Neural cell (in vitro differentiated cells): ENCODE results near the gene TRIM56. TPM values are rescaled to one million over a fixed set of nuclear protein-coding genes. Genes with fewer than 3 reads are reported as not detected.

ENCODE experiments used
- H2AFZ ChIP-seq: fragments of 200-600, 300-800 bp; sonication (generic), shearing (Covaris generic); 2 replicates; pipeline ENCODE4 v1.6.0; 2014; ENCODE audit warnings: low read depth, mild to moderate bottlenecking, antibody characterized with exemption, low read length, moderate library complexity
- H3F3A ChIP-seq: fragments of 200-600 bp; shearing (Covaris generic); 2 replicates; pipeline ENCODE4 v1.6.1; 2016; ENCODE audit warnings: mild to moderate bottlenecking, moderate library complexity, mixed read lengths, antibody characterized with exemption, low read length; ENCODE audit not compliant: insufficient read depth, poor library complexity, severe bottlenecking
- H3K27ac ChIP-seq: fragments of 200-600, 300-800 bp; sonication (generic), shearing (Covaris generic); 2 replicates; pipeline ENCODE4 v1.5.1; 2014; ENCODE audit warnings: mild to moderate bottlenecking, low read length, moderate library complexity
- H3K27me3 ChIP-seq: fragments of 300-800, 200-600 bp; sonication (generic), shearing (Covaris generic); 2 replicates; pipeline ENCODE4 v1.6.0; 2014; ENCODE audit warnings: mild to moderate bottlenecking, low read depth, low read length, moderate library complexity; ENCODE audit not compliant: insufficient read depth
- H3K36me3 ChIP-seq: fragments of 300-800, 200-600 bp; sonication (generic), shearing (Covaris generic); 2 replicates; pipeline ENCODE4 v1.5.1; 2014; ENCODE audit warnings: mild to moderate bottlenecking, antibody characterized with exemption, low read length, moderate library complexity; ENCODE audit not compliant: insufficient read depth
- H3K4me2 ChIP-seq: fragments of 300-800, 200-600 bp; sonication (generic), shearing (Covaris generic); 2 replicates; pipeline ENCODE4 v1.6.0; 2014; ENCODE audit warnings: mild to moderate bottlenecking, low read length
- H3K4me3 ChIP-seq: fragments of 300-800, 200-600 bp; sonication (generic), shearing (Covaris generic); 2 replicates; pipeline ENCODE4 v1.5.1; 2014; ENCODE audit warnings: mild to moderate bottlenecking, low read length, moderate library complexity
- H3K79me2 ChIP-seq: fragments of 200-600 bp; shearing (Covaris generic); replicated peaks from 2 replicates; pipeline ENCODE4 v1.6.0; 2014; ENCODE audit warnings: mild to moderate bottlenecking, low read length, moderate library complexity; ENCODE audit not compliant: insufficient read depth
- H3K9ac ChIP-seq: fragments of 300-800, 200-600 bp; sonication (generic), shearing (Covaris generic); 2 replicates; pipeline ENCODE4 v1.6.1; 2016; ENCODE audit warnings: mild to moderate bottlenecking, low read length, mixed read lengths
- H3K9me2 ChIP-seq: fragments of 200-600 bp; shearing (Covaris generic); 2 replicates; pipeline ENCODE4 v1.6.1; 2016; ENCODE audit warnings: mild to moderate bottlenecking, low read length, mixed read lengths; ENCODE audit not compliant: insufficient read depth
- H3K9me3 ChIP-seq: fragments of 200-600, 300-800 bp; sonication (generic), shearing (Covaris generic); 2 replicates; pipeline ENCODE4 v1.6.1; 2016; ENCODE audit warnings: mild to moderate bottlenecking, mixed run types, low read length, moderate library complexity, mixed read lengths
- H4K20me1 ChIP-seq: fragments of 200-600 bp; shearing (Covaris generic); 2 replicates; pipeline ENCODE4 v1.6.1; 2016; ENCODE audit warnings: mild to moderate bottlenecking, mixed run types; ENCODE audit not compliant: insufficient read depth
- EP300 ChIP-seq: fragments of 450-650 bp; conservative IDR thresholded peaks from 2 replicates; pipeline ENCODE4 v1.6.1; 2014; ENCODE audit warnings: antibody characterized with exemption, mild to moderate bottlenecking, moderate library complexity; ENCODE audit not compliant: poor library complexity, severe bottlenecking
- EZH2 ChIP-seq: fragments of 200-600, 300-800 bp; shearing (Covaris generic), sonication (generic); IDR thresholded peaks from 2 replicates; pipeline ENCODE4 v1.6.1; 2014; ENCODE audit warnings: antibody characterized with exemption, low read length, borderline replicate concordance, mild to moderate bottlenecking; ENCODE audit not compliant: insufficient read depth, poor library complexity, severe bottlenecking
- MXI1 ChIP-seq: fragments of 450-650 bp; conservative IDR thresholded peaks from 2 replicates; pipeline ENCODE4 v1.6.1; 2014; ENCODE audit warnings: antibody characterized with exemption, mild to moderate bottlenecking; ENCODE audit not compliant: poor library complexity, severe bottlenecking
- POLR2AphosphoS5 ChIP-seq: IDR thresholded peaks from 2 replicates; pipeline ENCODE4 v1.6.1; 2012
- RAD21 ChIP-seq: fragments of 450-650 bp; conservative IDR thresholded peaks from 2 replicates; pipeline ENCODE4 v1.6.1; 2014; ENCODE audit warnings: antibody characterized with exemption, mild to moderate bottlenecking, moderate library complexity
- REST ChIP-seq: IDR thresholded peaks from 2 replicates; pipeline ENCODE4 v1.6.1; 2012; ENCODE audit warnings: borderline replicate concordance
- SMC3 ChIP-seq: fragments of 450-650 bp; conservative IDR thresholded peaks from 2 replicates; pipeline ENCODE4 v1.6.1; 2014; ENCODE audit warnings: antibody characterized with exemption, mild to moderate bottlenecking, moderate library complexity; ENCODE audit not compliant: poor library complexity
- TAF1 ChIP-seq: IDR thresholded peaks from 2 replicates; pipeline ENCODE4 v1.6.1; 2012; ENCODE audit warnings: low read depth
- polyA plus RNA-seq: library from polyadenylated mRNA; depleted of rRNA; stranded (reverse); fragments of >200 nt; gene quantifications from 2 replicates; pipeline ENCODE4 v1.2.3, GENCODE V29; 2014
- TF ChIP-seq, protein P1 (sequence below): fragments of 450-650 bp; IDR thresholded peaks from 2 replicates; pipeline ENCODE4 v1.5.1; 2014; ENCODE audit warnings: antibody characterized with exemption, mild to moderate bottlenecking, moderate library complexity; ENCODE audit not compliant: poor library complexity, severe bottlenecking

TRIM56 gene
- polyA plus RNA-seq, 1 donor from 2014 or later, result 0.01 TPM

DNA sequence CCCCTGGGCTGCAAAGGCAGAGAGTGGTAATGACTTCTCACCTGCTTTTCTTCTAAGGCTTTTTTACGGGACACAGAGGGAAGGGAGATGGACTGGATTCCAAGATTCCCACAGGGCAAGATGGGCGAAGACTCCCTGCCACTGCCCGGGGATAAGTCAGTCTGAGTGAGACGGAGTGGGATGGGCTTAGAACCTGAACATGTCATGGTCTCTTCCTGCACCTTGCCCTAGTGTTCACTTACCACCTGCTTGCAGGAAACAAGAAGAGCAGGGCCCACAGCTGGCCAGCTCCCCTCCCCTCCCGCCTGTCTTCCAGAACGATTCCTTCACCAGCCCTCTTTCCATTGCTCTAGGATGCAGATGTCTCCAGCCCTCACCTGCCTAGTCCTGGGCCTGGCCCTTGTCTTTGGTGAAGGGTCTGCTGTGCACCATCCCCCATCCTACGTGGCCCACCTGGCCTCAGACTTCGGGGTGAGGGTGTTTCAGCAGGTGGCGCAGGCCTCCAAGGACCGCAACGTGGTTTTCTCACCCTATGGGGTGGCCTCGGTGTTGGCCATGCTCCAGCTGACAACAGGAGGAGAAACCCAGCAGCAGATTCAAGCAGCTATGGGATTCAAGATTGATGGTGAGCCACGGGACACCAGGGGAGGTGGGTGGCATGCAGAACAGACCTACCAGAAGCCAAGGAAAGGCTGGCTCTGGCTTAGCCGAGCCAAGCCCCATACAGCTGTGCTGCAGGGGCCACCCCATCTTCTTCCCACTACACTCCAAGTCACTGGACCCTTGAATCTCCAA, 43.0 kb downstream of the TRIM56 start:
- TF ChIP-seq RAD21, result no peak
- TF ChIP-seq EZH2, result no peak
- no peak for TF ChIP-seq REST
- TF ChIP-seq MXI1, result no peak
- TF ChIP-seq SMC3, result no peak
- TF ChIP-seq EP300, result no peak
- TF ChIP-seq, protein P1, sequence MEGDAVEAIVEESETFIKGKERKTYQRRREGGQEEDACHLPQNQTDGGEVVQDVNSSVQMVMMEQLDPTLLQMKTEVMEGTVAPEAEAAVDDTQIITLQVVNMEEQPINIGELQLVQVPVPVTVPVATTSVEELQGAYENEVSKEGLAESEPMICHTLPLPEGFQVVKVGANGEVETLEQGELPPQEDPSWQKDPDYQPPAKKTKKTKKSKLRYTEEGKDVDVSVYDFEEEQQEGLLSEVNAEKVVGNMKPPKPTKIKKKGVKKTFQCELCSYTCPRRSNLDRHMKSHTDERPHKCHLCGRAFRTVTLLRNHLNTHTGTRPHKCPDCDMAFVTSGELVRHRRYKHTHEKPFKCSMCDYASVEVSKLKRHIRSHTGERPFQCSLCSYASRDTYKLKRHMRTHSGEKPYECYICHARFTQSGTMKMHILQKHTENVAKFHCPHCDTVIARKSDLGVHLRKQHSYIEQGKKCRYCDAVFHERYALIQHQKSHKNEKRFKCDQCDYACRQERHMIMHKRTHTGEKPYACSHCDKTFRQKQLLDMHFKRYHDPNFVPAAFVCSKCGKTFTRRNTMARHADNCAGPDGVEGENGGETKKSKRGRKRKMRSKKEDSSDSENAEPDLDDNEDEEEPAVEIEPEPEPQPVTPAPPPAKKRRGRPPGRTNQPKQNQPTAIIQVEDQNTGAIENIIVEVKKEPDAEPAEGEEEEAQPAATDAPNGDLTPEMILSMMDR, result no peak
- no peak for TF ChIP-seq POLR2AphosphoS5
- TF ChIP-seq TAF1, result no peak
- Histone ChIP-seq H3F3A (no peaks in the 10 kb centered on the region), H3K4me3 (no peak overlapping the region), H3K79me2 (no peaks in the 10 kb centered on the region), H2AFZ (no peak overlapping the region), H3K4me2 (no peak overlapping the region), H3K9ac (no peak overlapping the region), H3K27ac (no peak overlapping the region), H3K27me3 (no peaks in the 10 kb centered on the region), H3K9me2 (no peaks in the 10 kb centered on the region), H3K36me3 (no peaks in the 10 kb centered on the region), H4K20me1 (no peaks in the 10 kb centered on the region), H3K9me3 (no peaks in the 10 kb centered on the region)

DNA sequence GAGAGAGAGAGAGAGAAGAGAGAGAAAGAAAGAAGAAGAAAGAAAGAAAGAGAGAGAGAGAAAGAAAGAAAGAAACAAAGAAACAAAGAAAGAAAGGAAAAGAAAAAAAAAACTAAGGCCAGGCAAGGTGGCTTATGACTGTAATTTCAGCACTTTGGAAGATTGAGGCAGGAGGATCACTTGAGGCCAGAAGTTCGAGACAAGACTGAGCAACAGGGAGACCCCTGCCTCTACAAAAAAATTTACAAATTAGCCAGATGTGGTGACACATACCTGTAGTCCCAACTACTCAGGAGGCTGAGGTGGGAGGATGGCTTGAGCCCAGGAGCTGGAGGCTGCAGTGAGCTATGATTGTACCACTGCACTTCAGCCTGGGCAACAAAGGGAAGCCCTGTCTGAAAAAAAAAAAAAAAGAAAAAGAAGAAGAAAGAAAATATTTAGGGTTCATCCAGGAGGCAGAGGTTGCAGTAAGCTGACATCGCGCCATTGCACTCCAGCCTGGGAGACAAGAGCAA, 44.4 kb downstream of the TRIM56 start:
- Histone ChIP-seq H3K9ac (no peak overlapping the region), H3K4me2 (no peak overlapping the region), H3K27ac (no peak overlapping the region), H3K4me3 (no peak overlapping the region), H3K27me3 (no peaks in the 10 kb centered on the region), H3K36me3 (no peaks in the 10 kb centered on the region), H3K9me3 (no peaks in the 10 kb centered on the region), H3F3A (no peaks in the 10 kb centered on the region), H3K9me2 (no peaks in the 10 kb centered on the region), H2AFZ (no peak overlapping the region), H4K20me1 (no peaks in the 10 kb centered on the region), H3K79me2 (no peaks in the 10 kb centered on the region)
- TF ChIP-seq REST (no peak), TAF1 (no peak), MXI1 (no peak), EP300 (no peak), POLR2AphosphoS5 (no peak), EZH2 (no peak), SMC3 (no peak), RAD21 (no peak)
- TF ChIP-seq, protein P1, result no peak
